ENCODE data around the gene ACP2. TPM values are rescaled to one million over a fixed set of nuclear protein-coding genes. Genes with fewer than 3 reads are reported as not detected.

Gene ACP2
- total and polyA plus RNA-seq, 3 donors from 2014 or later: 40.3 to 63.7 (median 61.3) TPM

GRCh38 chr11:47243454-47243853 lies 5.2 kb downstream of the ACP2 start:
- intact Hi-C loops (cut with DNase I; ENCODE audit: low total_unique reads): no loop called here
- no peaks in the 10 kb centered on the region for H3K27me3 ChIP-seq
- no peak overlapping the region for H3K4me3 ChIP-seq
- H3K9me3 ChIP-seq: no peaks in the 10 kb centered on the region
- TF ChIP-seq POLR2A (IDR thresholded peaks at IDR 0.05) (no peak), CTCF (IDR thresholded peaks at IDR 0.05) (no peak)
- H3K4me1 ChIP-seq: peaks cover 12% of the 10 kb centered on the region
- no peaks in the 10 kb centered on the region for H3K36me3 ChIP-seq (ENCODE audit: low read depth, missing control alignments)
- DNase-seq: no peak
- no peak overlapping the region for H3K27ac ChIP-seq
- WGBS, 2 donors: 75 to 89% methylated on average over 4 of the region's 4 CpGs

GRCh38 chr11:47242596-47243192 lies 5.9 kb downstream of the ACP2 start:
- no peak for DNase-seq
- Histone ChIP-seq H3K36me3 (ENCODE audit: low read depth, missing control alignments) (no peaks in the 10 kb centered on the region), H3K9me3 (no peaks in the 10 kb centered on the region), H3K27ac (no peak overlapping the region), H3K27me3 (no peaks in the 10 kb centered on the region), H3K4me1 (peaks cover 8% of the 10 kb centered on the region), H3K4me3 (no peak overlapping the region)
- intact Hi-C loops (cut with DNase I; ENCODE audit: low total_unique reads): no loop called here
- TF ChIP-seq POLR2A (IDR thresholded peaks at IDR 0.05) (no peak), CTCF (IDR thresholded peaks at IDR 0.05) (no peak)
- 91 to 94% methylated on average over 12 to 21 of the region's 21 CpGs for WGBS, 2 donors

- WGBS, 2 donors: 86 to 96% methylated on average over 3 of the region's 3 CpGs
- no peak for DNase-seq
- Histone ChIP-seq H3K27ac (no peak overlapping the region), H3K27me3 (no peaks in the 10 kb centered on the region), H3K4me3 (no peak overlapping the region), H3K36me3 (ENCODE audit: low read depth, missing control alignments) (no peaks in the 10 kb centered on the region), H3K9me3 (no peaks in the 10 kb centered on the region), H3K4me1 (peaks cover under 1% of the 10 kb centered on the region)
- intact Hi-C loops (cut with DNase I; ENCODE audit: low total_unique reads): no loop called here
- TF ChIP-seq CTCF (IDR thresholded peaks at IDR 0.05): no peak
- TF ChIP-seq POLR2A (IDR thresholded peaks at IDR 0.05): no peak
Observed at GRCh38 chr11:47241841-47242301, 6.7 kb downstream of the ACP2 start.

GRCh38 chr11:47239852-47240251 lies 8.8 kb downstream of the ACP2 start:
- intact Hi-C loops (cut with DNase I; ENCODE audit: low total_unique reads): no loop called here
- Histone ChIP-seq H3K9me3 (no peaks in the 10 kb centered on the region), H3K27me3 (no peaks in the 10 kb centered on the region), H3K36me3 (ENCODE audit: low read depth, missing control alignments) (no peaks in the 10 kb centered on the region), H3K4me3 (no peak overlapping the region), H3K27ac (no peak overlapping the region), H3K4me1 (no peaks in the 10 kb centered on the region)
- 89 to 96% methylated on average over 9 to 10 of the region's 10 CpGs for WGBS, 2 donors
- TF ChIP-seq POLR2A (IDR thresholded peaks at IDR 0.05): no peak
- no peak for TF ChIP-seq CTCF (IDR thresholded peaks at IDR 0.05)
- DNase-seq: no peak

- no peak for DNase-seq
Observed at GRCh38 chr11:47236482-47236881, 12.1 kb downstream of the ACP2 start.

More at GRCh38 chr11:47236482-47236881, 12.1 kb downstream of the ACP2 start:
- Histone ChIP-seq H3K4me3 (no peak overlapping the region), H3K9me3 (no peaks in the 10 kb centered on the region), H3K27ac (no peak overlapping the region), H3K36me3 (ENCODE audit: low read depth, missing control alignments) (no peaks in the 10 kb centered on the region), H3K4me1 (no peaks in the 10 kb centered on the region), H3K27me3 (no peaks in the 10 kb centered on the region)
- intact Hi-C loops (cut with DNase I; ENCODE audit: low total_unique reads): no loop called here
- TF ChIP-seq POLR2A (IDR thresholded peaks at IDR 0.05): no peak
- no peak for TF ChIP-seq CTCF (IDR thresholded peaks at IDR 0.05)
- WGBS, 2 donors: 91 to 93% methylated on average over 5 of the region's 5 CpGs

All from testis (tissue), 3 donors.